GM19452 (cell line): ENCODE data around the gene XXYLT1.

ENCODE experiments used
- ATAC-seq: cut with Tn5 transposase; IDR thresholded peaks from one replicate; pipeline ENCODE4 v1.9.1; 2021; ENCODE audit not compliant: unreplicated experiment

Gene XXYLT1

GRCh38 chr3:195154111-195154791 is 116.7 kb downstream of the XXYLT1 start:
- no peak for ATAC-seq

DNA sequence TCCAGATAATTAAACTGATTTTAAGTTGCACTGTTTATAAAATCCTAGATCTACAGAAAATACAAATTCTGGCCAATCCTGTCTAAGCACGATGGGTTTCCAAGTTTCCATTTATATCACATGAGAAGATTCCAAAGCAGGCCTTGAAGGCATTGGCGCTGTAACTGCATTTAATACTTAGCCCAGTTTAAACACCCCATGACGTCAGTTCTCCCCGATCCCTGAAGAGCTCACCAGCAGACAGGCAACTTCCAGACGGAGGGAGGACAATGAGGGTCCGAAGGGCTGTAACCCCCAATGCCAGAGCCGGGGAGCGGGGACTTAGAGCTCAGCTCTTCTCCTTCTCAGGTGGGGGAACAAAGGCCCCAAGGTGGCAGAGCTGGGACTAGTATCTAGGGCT is 117.3 kb downstream of the XXYLT1 start:
- no peak for ATAC-seq

DNA sequence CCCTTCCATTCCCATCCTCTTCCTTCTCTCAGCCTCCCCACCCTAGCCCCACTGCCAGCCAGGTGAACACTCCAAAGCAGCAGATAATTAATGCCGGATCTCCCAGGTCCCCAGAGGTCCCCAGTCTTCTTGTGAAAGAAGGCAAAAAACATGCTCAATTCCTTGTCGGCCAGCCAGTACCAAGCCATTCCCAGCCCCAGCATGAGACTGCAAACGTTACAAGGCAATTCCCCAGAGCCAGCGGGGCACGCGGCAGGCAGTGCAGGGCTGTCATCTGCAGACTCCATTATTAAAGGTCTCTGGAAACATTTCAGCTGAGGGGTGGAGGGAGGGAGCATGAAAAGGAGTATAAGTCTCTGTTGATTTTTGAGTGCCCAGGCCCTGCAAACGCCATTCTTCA is 117.8 kb downstream of the XXYLT1 start:
- ATAC-seq = no peak

DNA sequence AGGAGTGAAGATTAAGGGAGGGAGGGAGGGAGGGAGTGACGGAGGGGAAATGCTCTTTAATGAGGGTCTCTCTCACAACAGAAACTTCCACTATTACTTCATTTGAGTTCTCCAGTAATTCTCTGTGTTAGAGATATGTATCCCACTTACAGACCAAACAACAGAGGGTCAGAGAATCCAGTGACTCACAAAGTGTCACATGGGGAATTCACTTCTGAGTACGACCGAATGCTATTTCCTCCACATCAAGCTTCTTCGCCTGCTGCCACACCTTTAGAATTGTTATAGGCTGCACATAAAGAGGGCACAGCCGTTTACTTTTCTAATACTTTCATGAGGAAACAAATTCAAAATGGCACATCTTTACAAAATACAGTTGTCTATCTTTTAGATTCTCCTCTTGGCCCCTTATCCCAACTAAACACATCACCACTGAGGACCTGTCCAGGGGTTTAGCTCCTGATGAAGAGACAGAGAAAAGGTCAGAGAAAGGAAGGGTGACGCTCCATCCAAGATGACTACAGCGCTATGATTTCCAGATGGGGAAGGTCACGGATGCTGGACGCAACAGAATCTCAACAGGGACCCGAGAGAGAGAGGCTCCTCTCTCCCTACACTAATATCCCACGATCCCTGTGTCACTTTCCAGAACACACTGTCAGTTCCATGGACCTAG is 119.0 kb downstream of the XXYLT1 start:
- no peak for ATAC-seq

- ATAC-seq = no peak
These were observed 119.6 kb downstream of the XXYLT1 start for GRCh38 chr3:195151402-195151801.

DNA sequence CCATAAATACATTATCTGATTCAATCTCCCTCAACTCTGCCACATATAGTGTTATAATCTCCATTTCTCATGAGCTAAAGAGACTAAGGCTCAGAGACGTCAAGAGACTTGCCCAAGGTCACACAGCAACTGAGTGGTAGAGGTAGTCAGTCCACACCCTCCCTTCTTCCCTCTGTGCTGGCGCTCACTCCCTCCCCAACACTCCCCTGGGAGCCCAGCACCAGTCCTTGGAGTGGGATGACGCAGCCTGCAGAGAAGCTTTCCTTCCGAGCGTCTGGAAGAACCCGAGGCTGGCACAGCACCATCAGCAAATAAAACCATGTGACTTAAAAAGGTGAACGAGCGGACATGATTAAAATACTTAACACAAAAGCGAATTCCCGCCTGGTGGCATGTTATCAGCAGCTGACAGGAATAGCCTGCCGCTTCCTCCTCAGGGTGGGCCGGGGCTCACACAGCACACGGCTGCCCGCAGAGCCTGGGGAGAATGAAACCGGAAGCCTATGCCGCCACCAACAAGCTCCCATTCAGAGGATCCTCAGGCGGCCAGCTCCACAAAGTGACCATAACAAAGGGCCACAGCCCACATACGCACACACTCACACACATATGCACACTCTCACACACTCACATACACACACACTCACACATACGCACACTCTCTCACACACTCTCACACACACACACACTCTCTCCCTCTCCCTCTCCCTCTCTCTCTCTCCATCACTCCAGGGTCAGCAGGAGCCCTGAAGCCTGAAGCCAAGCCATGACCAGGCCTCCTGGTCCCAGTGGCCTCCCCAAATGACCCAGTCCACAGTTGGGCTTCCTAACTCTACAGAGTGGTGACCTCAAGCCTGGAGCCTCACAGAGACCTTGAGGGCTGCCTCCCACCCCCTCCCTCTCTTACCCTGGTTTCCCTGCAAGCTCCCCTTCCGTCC is 120.5 kb downstream of the XXYLT1 start:
- ATAC-seq = no peak

GRCh38 chr3:195149292-195150030 is 121.5 kb downstream of the XXYLT1 start:
- no peak for ATAC-seq

- ATAC-seq = no peak
These were observed 122.4 kb downstream of the XXYLT1 start for GRCh38 chr3:195148549-195148948.

DNA sequence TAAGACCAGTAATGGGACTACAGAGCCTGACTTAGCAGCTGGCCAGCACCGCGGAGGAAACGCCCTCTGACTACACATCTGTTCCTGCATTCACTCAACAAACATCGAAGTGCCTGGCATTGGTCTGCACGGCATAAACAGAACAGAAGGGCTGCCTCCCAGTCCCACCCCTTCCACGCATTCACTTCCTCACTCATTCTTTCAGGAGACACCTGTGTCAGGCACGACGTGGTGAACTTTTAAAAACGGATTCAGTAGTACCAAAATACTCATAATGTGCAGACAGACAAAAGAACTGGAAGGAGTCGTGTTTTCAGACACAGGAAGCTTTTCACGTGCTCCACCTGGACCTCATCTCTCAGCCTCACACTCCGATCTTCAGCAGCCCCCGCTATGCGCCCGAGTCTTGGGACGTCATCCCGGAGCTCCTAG is 123.3 kb downstream of the XXYLT1 start:
- peak; percentile 77 for ATAC-seq

DNA sequence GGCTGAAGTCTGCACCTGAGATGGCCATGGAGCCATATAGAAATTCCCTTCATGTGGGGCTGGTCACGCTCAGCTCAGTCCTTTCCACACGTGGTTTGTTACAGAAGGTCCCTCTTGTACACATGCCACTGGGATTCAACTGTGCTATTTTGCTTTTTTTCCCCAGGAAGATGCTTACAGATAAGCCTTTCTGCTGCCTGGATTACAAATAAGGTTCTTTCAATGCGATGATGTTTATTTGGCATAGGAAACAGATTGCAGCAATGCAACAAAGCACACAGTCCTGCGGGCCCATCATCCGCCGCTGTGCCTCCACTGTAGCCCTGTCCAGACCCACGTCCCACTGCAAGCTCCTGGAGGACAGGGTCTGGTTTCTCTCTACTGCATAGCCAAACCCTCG is 124.8 kb downstream of the XXYLT1 start:
- no peak for ATAC-seq

DNA sequence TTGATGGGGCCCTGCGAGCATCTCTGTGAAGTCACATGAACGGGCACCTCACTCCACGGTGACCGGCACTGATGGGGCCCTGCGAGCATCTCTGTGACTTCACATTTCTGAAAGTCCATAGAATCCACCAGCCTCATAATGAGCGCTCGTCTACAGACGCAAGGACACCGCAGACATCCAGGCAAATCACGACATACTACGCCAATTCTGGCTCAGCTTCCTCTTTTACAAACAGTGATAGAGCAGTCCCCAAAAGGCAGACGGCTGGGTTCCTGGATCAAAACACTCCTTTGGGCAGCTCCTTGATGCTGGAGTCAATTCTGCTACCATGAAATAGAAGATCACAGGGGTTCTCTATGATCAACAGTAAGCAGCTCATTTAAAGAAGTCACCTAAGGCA is 125.4 kb downstream of the XXYLT1 start:
- ATAC-seq = no peak

DNA sequence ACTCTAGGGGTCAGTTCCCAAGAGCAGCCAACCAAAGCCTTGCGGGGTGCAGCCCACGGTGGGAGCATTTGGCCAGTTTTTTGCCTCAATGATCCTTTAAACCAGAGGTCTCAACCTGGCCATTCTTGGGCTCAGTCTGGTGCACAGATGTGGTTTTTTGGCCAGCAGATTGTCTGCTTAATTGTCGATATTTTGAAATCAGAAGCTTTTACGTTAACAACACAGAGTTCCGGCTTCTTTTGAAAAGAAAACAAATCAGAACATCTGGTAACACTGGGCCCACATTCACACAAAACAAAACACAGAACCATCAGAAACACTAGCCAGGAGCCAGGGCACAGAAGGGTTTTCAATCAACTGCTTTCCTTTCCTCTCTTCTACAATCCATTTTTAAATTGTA is 127.7 kb downstream of the XXYLT1 start:
- ATAC-seq = no peak

DNA sequence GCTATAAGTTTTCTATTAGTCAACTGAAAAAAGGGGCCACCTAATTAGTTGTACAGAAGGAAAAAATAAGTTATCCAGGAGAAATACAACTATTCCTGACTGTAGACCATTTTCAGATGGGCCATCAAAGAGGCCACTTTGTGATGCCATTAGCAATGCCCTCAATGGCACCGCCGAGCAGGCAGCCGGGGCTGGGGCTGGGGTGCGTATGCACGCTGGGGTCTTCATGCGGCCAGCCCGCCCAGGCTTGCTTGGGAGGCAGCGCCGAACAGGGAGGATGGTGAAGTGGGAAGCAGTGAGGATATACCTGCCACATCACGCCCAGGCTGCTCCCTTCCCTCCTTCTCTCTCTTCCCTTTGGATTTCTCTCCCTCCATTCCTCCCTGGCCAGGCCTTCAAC is 128.4 kb downstream of the XXYLT1 start:
- no peak for ATAC-seq

GRCh38 chr3:195140816-195141793 is 129.9 kb downstream of the XXYLT1 start:
- ATAC-seq = no peak

GRCh38 chr3:195140410-195140809 is 130.5 kb downstream of the XXYLT1 start:
- no peak for ATAC-seq

- ATAC-seq = no peak
These were observed 131.1 kb downstream of the XXYLT1 start for GRCh38 chr3:195139876-195140240.

DNA sequence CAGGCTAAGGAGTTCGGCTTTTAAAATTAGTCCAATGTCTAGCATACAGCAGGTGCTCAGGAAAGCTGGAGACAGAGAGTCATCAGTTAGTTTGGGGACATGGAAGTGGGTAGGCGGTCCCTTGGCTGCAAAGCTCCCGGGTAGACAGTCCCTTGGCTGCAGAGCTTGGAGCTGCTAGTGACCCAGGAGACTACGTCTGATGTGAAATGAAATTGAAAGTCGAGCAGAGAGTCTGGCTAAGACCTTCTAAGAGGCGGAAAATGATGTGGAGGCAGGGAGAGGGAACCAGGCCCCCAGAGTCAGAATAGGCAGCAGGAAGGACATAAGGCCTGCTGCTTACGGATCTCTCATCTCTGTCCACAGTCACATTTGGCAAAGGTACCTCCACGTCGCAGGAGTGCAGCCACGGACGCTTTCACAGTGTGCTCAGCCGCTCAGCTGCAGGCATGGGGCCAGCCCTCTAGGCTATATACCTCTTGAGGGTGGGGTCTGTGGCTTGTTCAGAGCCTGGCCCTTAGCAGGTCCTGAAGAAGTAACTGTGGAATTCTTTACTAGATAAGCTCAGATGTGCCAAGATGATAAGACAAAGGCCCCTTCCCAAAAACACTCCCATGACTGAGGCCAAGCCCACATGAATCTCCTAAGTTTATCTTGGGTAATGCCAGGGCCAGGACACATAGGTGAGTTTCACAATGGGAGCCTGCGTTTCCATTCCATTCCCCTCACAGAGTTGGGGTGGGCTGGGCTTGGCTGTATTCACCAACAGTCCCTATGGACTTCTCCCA is 131.7 kb downstream of the XXYLT1 start:
- no peak for ATAC-seq

DNA sequence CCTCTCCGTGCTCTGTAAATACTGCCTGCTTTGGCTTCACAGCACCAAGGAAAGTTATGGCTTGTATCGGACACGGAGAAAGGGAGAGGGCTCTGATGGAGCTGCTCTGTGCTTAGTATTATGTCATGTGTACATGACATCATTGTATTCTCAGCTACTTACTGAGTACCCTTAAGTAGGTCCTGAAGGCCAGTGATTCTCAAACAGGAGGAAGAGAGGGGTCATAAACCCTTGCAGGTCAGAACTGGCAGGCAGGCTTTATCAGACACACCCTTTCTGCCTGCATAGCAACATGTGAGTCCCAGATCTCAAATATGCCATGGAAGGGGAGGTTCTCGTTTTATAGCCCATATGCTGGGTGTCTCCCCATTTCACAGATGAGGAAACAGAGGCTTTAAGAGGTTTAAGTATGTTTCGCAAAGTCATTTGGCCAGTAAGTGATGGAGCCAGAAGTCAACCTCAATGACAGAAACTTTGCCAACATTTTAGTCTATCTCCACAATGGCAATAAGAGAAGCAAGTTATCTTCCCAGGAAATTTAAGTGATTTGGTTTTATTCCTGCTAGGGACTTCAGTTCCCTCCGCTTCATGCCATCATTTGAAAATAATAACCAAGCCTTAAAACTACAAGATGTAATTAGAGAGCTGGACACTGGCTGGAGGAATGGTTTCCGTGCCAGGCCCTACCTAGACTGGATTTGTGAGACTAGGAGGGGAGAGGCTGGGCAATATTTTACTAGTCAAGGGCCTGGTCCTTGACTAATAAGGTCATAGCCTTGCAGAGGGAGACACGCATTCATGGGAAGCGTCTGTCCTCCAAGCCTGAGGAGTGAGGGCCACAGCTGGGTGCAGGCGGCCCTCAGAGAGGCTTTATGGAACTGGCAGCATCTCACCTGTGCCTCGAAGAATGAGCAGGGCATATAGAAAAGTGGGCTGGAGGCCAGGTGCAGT is 133.0 kb downstream of the XXYLT1 start:
- no peak for ATAC-seq
